GM12892 (cell line): ENCODE data around the gene TRIM17.

Experiments
- POLR2A ChIP-seq: IDR thresholded peaks from 2 replicates; pipeline ENCODE4 v1.6.1; 2011; ENCODE audit warnings: low read depth, low read length, control low read depth
- POLR2AphosphoS5 ChIP-seq: IDR thresholded peaks from 2 replicates; pipeline ENCODE4 v1.6.1; 2011; ENCODE audit warnings: low read depth, low read length, control low read depth
- TAF1 ChIP-seq: IDR thresholded peaks from 2 replicates; pipeline ENCODE4 v1.6.1; 2011; ENCODE audit warnings: low read depth, mild to moderate bottlenecking, control low read depth, low read length, borderline replicate concordance

- TF ChIP-seq POLR2AphosphoS5: no peak
- TF ChIP-seq POLR2A: no peak
- no peak for TF ChIP-seq TAF1
Measured at GRCh38 chr1:228463009-228463558, 46.4 kb upstream of the TRIM17 start.
